GM12874 (cell line): ENCODE data around the gene TMUB1.

Source experiments
- TF ChIP-seq, protein P1 (sequence below): IDR thresholded peaks from 2 replicates; pipeline ENCODE4 v1.5.1; 2011; ENCODE audit warnings: low read depth, mild to moderate bottlenecking, control low read depth, low read length, moderate library complexity; ENCODE audit not compliant: insufficient read depth

TMUB1 gene

DNA sequence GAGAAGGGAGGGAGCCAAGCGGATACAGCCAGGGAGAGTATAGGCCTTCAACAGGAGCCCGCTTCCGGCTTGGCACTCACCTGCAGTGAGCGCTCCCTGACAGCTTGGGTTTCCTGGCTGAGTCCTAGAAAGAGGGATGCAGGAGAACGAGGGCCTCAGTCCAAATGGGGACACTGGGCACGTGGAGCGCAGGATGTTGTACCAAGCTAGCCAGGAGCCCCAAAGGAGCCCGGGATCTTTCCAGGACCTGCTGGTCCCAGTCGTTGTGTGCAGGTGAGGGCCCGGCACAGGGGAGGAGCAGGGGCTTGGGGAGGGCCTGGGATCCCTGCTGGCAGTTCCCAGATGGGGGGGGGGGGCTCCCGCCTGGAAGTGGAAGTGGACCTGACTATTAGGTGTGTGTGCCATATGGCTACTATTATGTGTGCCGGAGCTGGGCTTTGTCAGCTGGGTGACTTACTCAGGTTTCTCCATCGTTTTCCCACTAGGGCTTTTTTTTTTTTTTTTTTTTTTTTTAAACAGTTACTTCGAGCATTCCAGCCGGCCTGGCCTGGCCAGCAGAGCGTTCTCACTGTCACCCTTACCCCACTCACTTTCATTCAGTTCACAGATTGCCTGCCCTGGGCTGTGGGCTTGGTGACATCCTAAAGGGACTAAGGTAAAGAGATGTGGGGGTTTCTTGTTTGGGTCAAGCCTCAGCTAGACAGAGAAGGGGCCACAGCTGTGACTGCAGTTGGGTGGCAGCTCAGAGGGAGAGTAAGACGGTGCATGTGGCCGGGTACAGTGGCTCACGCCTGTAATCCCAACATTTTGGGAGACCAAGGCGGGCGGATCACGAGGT is 6.8 kb upstream of the TMUB1 start:
- TF ChIP-seq, protein P1, sequence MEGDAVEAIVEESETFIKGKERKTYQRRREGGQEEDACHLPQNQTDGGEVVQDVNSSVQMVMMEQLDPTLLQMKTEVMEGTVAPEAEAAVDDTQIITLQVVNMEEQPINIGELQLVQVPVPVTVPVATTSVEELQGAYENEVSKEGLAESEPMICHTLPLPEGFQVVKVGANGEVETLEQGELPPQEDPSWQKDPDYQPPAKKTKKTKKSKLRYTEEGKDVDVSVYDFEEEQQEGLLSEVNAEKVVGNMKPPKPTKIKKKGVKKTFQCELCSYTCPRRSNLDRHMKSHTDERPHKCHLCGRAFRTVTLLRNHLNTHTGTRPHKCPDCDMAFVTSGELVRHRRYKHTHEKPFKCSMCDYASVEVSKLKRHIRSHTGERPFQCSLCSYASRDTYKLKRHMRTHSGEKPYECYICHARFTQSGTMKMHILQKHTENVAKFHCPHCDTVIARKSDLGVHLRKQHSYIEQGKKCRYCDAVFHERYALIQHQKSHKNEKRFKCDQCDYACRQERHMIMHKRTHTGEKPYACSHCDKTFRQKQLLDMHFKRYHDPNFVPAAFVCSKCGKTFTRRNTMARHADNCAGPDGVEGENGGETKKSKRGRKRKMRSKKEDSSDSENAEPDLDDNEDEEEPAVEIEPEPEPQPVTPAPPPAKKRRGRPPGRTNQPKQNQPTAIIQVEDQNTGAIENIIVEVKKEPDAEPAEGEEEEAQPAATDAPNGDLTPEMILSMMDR, result no peak

GRCh38 chr7:151088856-151089699 is 5.8 kb upstream of the TMUB1 start:
- TF ChIP-seq, protein P1, result no peak

GRCh38 chr7:151088019-151088855 is 4.9 kb upstream of the TMUB1 start:
- TF ChIP-seq, protein P1, result no peak

GRCh38 chr7:151087245-151088018 is 4.1 kb upstream of the TMUB1 start:
- TF ChIP-seq, protein P1, result peak; percentile 42; the same call in 1 of the 2 replicates

DNA sequence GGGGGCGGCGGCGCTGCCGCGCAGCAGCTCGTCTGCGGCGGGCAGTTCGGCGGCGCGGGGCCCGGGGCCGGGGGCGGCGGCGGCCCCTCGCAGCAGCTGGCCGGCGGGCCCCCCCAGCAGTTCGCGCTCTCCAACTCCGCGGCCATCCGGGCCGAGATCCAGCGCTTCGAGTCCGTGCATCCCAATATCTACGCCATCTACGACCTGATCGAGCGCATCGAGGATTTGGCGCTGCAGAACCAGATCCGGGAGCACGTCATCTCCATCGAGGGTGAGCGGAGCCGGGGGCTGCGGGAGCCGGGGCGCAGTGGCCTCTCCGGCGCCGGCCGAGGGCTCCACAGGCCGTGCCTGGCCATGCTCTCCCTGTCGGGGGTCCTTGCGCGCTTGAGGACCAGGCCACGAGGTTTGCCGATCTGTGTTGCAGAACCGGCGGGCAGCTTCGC is 3.5 kb upstream of the TMUB1 start:
- TF ChIP-seq, protein P1, result no peak

- TF ChIP-seq, protein P1, result no peak
These were observed 2.7 kb upstream of the TMUB1 start, which contains the start of gene AGAP3 for GRCh38 chr7:151085691-151086620. AGAP3 (plus strand) TSS chr7:151086475; CDS start chr7:151086742, 267 bp downstream.
